GM18507 (cell line): ENCODE measurements around the gene MB21D2.
"Not testable (repeated sequence)": the region's sequence is repeated elsewhere in the genome, so short reads cannot be mapped to it uniquely, and the experiment has no call there.

Experiments used
- DNase-seq: peaks from one replicate; pipeline ENCODE4 v3.0.0; 2011; ENCODE audit warnings: low read depth; ENCODE audit not compliant: insufficient read length; ENCODE audit errors: extremely low spot score
- FAIRE-seq: peaks from 2 replicates; lab custom pipeline; 2011; peaks lifted over from hg19 to GRCh38; lab: Jason Lieb, UNC

The MB21D2 gene

GRCh38 chr3:192821161-192821560 is 96.5 kb downstream of the MB21D2 start:
- FAIRE-seq (no peak), DNase-seq (no peak)

- DNase-seq (no peak), FAIRE-seq (no peak)
Measured at GRCh38 chr3:192820161-192820560, 97.5 kb downstream of the MB21D2 start.

DNA sequence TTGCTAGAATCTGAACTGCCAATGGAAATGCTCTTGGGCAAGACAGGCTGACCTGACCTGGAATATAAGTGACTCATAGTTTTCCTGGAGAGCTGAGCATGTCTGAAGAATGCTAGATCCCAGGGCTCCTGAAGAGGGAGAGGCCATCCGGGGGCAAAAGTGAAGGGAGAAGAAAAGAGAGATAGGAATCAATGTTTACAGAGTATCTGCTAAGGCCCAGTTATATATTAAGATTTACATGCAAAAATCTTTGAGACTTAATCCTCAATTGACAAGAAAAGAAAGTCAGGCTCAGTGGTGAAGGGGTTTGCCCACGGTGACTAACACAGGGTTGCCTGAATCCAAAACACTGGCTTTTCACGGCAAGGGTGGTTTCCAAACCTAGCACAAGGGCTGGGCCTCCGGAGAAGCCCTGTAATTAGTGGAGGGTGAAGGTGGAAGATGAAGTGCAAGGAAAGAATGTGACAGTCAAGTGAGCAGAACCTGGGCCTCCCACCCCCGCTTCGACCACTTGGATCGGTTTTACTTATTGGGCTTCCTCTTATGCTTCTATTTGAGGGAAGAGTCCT is 98.6 kb downstream of the MB21D2 start:
- FAIRE-seq (peak; percentile 47), DNase-seq (no peak)

- FAIRE-seq (peak; percentile 50), DNase-seq (no peak)
Measured at GRCh38 chr3:192818126-192818525, 99.5 kb downstream of the MB21D2 start.

DNA sequence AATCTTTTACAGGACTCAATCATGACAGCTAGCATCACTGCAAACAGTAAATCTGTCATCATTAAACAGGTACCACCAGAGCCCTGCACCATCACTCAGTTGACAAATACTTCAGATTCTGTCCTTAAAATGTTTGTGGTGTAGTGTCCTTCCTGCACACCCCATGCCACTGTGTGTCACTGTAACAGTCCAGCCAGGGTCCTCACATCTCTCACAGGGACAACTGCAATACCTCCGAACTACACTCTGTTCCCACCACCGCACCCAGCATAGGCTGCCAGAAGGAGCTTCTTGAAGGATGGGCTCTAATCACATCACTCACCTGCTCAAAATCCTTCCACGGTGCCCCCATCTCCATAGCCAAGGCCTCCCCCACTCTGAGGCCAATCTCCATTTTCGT is 100.2 kb downstream of the MB21D2 start:
- DNase-seq (no peak), FAIRE-seq (no peak)

DNA sequence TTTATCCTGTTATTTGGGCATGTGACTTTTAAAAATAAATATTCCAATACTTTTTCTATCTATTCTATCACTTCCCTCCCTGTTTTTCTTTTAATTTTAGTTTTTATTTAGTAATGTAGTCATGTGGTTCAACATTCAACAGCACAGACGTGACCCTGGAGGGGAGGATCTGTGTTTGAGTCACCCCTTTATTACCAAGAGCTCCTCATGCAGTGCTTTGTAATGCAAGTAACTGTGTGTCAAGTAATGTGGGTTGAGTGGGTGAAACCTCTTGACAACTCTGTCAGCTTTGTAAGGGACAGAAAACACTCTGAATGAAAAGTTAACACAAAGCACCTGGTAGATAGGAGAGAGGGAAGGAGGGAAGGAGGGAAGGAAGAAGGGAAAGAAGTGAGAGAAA is 100.6 kb downstream of the MB21D2 start:
- FAIRE-seq, result peak; percentile 68
- no peak for DNase-seq

DNA sequence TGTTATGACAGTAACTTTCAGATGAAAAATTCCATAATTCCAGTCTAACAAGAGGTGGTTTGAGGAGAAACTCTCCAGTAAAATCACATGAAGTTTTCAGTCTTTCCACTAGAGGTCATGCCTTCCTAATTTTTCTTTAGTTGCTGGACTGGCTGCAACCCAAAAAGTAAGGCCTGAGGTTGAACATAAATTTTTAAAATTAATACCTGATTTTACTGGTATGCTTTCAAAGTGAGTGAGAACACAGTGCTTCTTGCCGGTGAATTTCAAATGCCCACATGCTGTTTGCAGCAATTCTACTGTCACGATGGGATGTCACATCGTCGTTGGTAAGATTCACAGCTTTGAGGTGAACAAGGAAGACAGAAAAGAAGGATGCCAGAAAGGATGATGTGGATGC is 101.3 kb downstream of the MB21D2 start:
- no peak for DNase-seq
- FAIRE-seq, result peak; percentile 74

GRCh38 chr3:192812743-192813383 is 104.8 kb downstream of the MB21D2 start:
- FAIRE-seq (no peak), DNase-seq (no peak)

DNA sequence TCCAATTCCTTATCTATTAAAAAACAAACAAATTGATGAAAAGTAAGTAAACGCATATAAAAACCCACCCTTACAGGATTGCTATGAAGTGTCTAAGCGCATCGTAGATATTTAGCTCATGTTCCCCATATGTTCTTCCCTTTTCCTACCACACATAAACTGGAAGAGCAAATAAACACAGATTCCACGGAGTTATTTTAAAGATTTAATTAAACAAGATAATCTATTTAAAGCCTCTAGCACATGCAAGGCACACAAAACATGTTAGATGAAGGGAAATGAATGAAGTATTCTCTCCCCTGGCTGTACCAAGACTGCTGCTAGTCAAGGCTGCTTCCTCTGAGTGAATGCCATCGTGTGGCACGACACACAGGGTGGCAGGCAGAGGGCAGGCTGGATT is 111.9 kb downstream of the MB21D2 start:
- FAIRE-seq (no peak), DNase-seq (no peak)

DNA sequence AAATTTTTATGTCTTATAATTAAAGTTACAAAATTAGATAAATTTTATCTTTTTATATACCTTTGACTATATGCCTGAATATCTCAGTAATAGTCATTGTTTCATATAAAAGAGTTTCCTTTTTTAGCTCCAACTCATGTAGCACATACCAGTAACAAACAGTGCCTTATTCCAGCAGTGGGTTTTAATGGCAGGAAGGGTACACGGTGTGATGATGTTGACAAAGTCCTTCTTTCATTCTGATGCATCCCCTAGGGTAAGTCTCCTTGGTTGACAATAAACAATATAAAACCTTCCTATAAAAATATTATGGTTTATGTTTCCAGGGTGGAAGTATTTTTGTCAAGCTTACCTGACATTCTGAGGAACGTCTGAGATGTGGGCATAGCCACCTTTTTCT is 113.2 kb downstream of the MB21D2 start:
- FAIRE-seq (no peak), DNase-seq (no peak)

DNA sequence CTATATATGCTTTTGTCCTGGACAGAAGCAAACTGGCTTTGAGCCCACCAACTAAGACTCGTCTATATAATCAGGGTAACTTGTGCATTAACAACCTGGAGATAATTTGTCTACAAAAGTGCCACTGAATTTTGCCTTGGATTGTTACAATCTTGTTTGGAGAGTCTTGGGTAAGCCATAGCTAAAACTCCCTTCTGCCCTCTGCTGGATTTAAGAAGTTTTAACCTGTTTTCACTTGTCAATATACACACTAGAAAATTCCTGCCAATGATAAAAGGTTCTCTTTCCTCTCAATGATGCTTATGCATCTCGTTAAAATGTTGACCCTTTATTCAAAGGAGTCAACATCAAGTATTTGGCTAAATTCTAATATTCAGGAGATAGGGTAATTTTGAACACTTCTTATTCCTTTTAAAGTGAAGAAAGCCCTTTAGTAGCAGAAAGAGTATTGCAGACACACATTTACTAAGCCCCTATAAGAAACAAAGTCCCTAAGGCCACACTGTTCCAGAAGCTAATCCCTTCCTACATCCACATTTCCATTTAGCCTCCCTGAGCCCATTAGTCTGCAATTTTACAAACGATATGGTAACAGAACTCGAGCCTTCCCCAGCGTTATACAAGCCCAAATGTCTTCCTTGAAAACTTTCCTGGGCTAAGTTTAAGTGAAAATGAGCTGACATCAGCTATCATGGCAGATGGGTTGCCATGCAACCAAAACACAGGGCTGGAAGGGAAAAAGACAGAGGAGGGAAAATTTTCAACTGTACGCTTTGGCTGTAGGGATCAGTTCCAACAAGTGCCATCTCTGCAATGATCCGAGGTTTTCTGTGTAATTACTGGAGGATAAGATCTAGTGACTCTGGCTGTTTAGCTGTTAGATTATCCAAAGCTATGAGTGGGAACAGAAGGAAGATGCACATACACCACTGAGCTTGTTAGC is 114.4 kb downstream of the MB21D2 start:
- DNase-seq (peak; percentile 12), FAIRE-seq (peak; percentile 89)

DNA sequence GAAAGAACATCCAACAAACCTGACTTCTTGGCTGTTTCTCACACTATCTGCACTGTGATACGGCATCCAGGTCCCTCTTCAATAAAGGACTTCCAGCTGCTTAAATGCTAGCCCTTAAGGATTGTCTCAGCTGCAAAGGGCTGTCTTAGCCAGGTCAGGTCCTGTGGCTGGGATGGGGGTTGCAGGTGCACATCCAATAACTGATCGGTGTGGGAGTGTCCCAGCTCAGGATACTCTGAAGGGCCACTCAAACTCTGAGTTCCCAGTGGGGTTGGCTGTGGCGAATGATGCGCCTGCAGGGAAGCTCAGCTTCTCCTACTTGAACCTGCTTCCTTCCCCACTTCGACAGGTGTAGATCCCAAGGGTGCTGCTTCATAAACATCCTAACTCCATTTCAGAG is 115.7 kb downstream of the MB21D2 start:
- no peak for FAIRE-seq
- DNase-seq, result no peak

GRCh38 chr3:192799721-192800120 is 117.9 kb downstream of the MB21D2 start:
- FAIRE-seq (no peak), DNase-seq (no peak)

DNA sequence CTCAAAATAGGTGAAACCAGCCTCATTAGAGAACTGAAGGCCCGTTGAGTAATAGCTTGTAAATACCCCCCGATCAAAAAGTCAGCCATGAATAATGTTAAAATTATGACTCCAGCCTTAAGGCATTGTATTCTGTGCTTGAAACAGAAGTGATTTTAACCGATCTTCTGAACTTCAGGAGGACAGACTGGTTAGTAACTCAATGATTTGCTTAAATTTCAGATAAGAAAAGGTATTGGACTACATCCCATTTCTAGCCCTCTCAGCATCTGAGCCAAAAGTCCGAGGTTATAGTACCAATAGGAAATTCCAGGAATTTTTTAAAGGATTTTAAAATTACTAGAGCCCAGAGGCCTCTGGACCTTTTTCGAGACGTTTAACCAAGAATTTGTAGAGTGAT is 122.6 kb downstream of the MB21D2 start:
- FAIRE-seq (no peak), DNase-seq (no peak)

DNA sequence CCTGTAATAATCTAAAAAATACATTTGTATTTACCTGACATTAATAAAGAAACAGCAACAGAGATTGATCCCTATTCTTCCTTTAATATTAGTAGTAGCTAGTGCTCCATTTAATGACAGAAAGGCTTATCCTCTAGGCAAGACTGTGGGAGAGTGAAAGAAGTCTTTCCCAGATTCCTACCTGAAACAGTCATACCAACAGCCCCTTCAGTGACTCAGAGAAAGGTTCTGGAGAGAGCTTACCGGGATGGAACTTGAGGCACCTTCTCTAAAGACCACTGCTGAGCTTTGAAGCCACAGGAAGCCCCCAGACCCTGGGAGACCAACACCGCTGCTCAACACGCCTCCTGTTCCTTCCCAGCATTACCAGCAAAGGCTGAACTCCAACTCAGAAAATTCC is 123.4 kb downstream of the MB21D2 start:
- FAIRE-seq (no peak), DNase-seq (no peak)

GRCh38 chr3:192788816-192789515 is 128.7 kb downstream of the MB21D2 start:
- not testable (repeated sequence) for FAIRE-seq, DNase-seq

DNA sequence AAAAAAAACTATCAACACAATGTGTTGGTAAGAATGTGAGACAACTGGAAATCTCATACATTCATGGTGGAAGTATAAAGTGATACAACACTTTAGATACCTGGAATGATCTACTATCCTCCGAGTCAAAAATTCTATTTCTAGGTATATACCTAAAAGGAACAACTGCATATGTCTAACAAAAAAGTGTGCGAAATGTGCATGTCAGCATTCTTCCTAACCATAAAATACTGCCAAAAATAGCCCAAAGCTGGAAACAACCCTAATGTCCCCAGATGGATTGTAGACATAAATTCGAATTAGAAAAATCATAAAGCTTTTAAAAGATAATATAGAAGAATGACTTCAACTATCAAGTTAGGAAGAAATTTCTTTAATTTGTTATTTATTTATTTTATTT is 139.1 kb downstream of the MB21D2 start:
- FAIRE-seq (no peak), DNase-seq (no peak)

DNA sequence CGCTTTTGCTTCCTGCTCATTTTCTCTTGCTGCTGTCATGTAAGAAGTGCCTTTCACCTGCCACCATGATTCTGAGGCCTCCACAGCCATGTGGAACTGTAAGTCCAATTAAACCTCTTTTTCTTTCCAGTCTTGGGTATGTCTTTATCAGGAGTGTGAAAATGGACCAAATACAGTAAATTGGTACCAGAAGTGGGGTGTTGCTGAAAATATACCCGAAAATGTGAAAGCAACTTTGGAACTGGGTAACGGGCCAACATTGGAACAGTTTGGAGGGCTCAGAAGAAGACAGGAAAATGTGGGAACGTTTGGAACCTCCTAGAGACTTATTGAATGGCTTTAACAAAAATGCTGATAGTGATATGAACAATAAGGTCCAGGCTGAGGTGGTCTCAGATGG is 143.3 kb downstream of the MB21D2 start:
- not testable (repeated sequence) for DNase-seq, FAIRE-seq

GRCh38 chr3:192772240-192772894 is 145.3 kb downstream of the MB21D2 start:
- DNase-seq (no peak), FAIRE-seq (peak; percentile 21)
